GM20431 (cell line): ENCODE data around the gene TPGS1.

Experiments
- in situ Hi-C: fragments of 300-500 bp; cut with MseI, MboI; formaldehyde crosslinking; loops from one replicate; pipeline ENCODE4 v1.15.0; 2020; ENCODE audit warnings: low sequenced_read_pairs; ENCODE audit not compliant: unreplicated experiment

Gene TPGS1

GRCh38 chr19:535017-535835 is 27.9 kb downstream of the TPGS1 start:
- in situ Hi-C loops: no loop called here

DNA sequence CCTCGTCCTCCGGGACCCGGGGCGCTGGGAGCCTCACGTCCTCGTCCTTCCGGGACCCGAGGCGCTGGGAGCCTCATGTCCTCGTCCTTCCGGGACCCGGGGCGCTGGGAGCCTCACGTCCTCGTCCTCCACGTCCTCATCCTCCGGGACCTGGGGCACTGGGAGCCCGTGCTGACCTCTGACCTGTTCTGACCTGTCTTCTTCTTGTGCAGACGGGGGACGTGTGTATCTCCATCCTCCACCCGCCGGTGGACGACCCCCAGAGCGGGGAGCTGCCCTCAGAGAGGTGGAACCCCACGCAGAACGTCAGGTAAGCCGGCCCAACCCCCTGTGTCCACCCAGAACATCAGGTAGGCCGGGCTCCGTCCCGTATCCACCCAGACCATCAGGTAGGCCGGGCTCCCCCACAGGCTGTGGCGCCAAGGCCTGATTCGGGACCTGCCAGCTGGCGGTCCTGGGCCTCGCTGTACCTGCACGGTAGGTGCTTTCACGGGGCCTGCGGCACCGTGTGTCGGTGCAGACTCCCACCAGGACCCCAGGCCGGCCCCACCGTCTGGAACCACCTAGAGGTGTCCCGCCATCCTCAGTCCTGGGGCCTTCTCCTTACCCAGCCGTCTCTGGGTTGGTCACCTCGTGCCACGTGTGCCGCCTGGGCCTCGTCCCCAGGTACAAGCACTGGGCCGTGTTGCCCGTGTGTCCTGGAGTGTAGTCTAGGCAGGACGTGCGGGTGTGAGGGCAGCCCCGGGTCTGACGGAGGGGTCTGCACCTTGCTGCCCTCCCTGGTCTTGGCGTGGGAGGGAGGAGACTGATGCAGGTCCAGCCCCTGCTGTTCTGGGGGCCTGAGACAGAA is 29.0 kb downstream of the TPGS1 start:
- in situ Hi-C loops: no loop called here

GRCh38 chr19:536881-537404 is 29.6 kb downstream of the TPGS1 start:
- in situ Hi-C loops: no loop called here

- in situ Hi-C loops: no loop called here
These were observed 31.5 kb downstream of the TPGS1 start for GRCh38 chr19:538641-539428.

DNA sequence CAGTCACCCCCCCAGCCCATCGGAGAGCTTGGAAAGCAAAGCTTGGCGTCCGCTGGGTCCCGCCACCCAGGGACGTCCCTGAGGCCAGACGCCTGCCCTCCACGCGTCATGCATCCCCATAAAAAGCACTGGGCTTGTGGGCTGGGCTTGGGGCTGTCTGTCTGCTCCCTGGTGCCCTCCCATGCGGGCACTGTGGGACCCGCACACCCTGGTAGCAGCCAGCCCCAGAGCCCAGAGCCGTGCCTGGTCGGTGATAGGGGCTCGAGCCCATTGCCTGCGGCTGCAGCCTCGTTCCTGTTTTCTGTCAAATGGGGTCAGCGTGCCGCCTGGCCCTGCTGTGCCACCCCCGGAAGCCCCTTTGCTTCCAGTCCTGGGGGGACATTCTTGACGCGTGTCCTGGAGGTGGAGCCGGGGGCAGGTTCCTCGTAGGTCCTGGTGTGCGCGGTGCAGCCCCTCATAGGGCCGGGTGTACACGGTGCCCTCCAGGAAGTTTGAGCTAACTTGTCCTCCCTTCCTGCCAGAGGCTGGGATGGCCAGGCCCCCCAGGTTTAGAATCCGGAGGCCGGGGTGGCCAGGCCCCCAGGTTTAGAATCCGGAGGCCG is 32.2 kb downstream of the TPGS1 start:
- in situ Hi-C loops: no loop called here

- in situ Hi-C loops: no loop called here
These were observed 33.8 kb downstream of the TPGS1 start for GRCh38 chr19:540867-541637.

- in situ Hi-C loops: no loop called here
These were observed 34.4 kb downstream of the TPGS1 start for GRCh38 chr19:541699-542098.

DNA sequence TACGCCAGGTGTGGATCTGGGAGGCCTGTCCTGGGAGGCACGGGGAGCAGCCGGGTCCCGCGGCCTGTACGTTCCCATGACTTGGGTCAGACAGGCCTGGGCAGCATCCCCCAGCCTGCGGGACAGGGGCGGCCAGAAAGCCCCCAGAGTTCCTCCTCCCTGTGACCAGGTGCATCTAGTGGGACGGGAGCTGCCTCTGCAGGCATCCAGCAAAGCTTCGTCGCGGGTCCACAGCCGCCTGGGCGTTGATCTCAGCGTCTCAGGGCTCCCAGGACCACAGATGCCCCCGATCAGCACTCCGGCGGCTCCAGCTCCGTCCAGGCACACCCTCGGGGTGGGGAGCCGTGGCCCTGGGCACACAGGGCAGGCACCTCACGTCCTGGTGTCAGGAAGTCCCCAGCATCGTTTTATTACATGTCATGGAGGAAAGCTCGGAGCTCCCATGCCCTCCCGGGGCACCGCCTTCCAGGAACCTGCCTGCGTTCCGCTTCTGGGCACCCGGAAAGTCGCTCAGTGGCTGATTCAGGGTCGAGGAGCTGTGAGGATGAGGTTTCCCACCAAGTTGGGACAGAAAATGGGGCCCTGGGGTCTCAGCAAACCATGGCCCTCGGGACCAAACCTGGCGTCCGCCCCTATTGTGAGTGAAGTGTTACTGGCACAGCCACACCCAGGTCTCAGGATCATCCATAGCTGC is 35.0 kb downstream of the TPGS1 start:
- in situ Hi-C loops: no loop called here

GRCh38 chr19:543910-544608 is 36.8 kb downstream of the TPGS1 start, which contains the start of gene GZMM:
Gene GZMM (plus strand): TSS chr19:544053. CDS start chr19:544072, 19 bp downstream.
- in situ Hi-C loops: no loop called here

- in situ Hi-C loops: no loop called here
These were observed 39.8 kb downstream of the TPGS1 start for GRCh38 chr19:547117-547516.

GRCh38 chr19:547836-548720 is 40.8 kb downstream of the TPGS1 start:
- in situ Hi-C loops: no loop called here

DNA sequence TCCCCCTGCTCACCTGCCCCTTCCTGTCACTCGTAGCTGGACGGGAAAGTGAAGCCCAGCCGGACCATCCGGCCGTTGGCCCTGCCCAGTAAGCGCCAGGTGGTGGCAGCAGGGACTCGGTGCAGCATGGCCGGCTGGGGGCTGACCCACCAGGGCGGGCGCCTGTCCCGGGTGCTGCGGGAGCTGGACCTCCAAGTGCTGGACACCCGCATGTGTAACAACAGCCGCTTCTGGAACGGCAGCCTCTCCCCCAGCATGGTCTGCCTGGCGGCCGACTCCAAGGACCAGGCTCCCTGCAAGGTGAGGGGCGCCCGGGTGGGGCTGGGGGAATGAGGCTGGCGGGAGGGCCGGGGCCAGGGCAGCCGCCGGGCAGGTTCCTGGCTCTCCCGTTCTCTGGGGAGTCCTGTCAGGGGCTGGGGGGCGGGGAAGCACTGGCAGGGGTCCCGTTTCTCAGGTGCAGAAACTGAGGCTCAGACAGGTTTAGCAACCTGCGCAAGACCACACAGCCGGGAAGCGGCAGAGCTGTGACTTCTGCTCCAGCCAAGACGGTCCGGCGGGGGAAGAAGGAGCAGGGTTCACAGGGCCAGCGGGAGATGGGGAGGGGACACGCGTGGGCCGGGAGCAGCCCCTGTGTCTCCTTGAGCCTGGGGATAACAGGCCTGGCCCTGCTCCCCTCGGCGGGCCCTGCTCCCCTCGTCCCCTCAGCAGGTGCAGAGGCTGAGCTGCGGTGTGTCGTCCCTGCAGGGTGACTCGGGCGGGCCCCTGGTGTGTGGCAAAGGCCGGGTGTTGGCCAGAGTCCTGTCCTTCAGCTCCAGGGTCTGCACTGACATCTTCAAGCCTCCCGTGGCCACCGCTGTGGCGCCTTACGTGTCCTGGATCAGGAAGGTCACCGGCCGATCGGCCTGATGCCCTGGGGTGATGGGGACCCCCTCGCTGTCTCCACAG is 41.9 kb downstream of the TPGS1 start:
- in situ Hi-C loops: no loop called here

DNA sequence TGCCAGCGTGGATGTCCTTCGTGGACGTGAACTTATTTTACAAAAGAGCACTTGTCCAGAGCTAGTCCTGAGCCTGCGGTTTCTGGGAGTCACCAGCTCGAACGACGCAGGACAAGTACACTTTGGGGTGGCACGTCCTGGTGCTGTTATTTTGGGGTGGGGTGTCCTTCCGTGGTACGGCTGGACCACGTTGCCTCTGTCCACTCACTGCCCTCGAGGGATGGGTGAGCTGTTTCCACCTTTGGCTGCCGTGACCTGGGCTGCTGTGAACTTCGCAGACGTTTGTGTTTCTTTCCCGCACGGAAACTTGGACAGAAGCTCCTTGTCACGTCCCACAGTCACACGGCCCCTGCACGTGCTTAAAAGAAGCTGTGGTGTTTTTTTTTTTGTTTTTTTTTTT is 47.5 kb downstream of the TPGS1 start:
- in situ Hi-C loops: no loop called here

- in situ Hi-C loops: no loop called here
These were observed 48.1 kb downstream of the TPGS1 start for GRCh38 chr19:555474-555808.

GRCh38 chr19:556611-557382 is 49.5 kb downstream of the TPGS1 start:
- in situ Hi-C loops: no loop called here
